DMS79 (cell line): ENCODE data around the gene SLC19A1.

Experiments
- DNase-seq: peaks from one replicate; lab custom pipeline; 2025; lab: John Stamatoyannopoulos, UW

Gene SLC19A1

DNA sequence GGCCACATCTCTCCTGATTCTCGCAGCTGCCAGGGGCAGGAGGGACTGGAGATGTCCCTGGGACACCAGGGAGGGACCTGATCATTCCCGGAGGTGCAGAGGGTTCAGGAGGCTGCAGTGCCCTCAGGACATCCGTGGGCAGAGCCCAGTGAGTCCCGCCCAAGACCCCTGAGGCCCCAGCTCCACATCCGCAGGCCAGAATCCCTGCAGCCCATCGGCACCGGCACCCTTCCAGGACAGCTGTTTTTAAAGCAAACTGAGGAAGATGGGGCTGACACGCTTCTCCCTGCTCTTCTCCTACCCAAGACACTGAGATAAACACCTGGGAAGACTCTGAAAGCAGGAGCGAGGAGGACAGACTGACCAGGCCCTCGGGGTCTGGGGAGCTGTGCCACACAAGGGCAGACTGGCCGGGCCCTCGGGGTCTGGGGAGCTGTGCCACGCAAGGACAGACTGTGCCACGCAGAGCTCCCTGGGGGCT lies 25.5 kb downstream of the SLC19A1 start:
- no peak for DNase-seq

DNA sequence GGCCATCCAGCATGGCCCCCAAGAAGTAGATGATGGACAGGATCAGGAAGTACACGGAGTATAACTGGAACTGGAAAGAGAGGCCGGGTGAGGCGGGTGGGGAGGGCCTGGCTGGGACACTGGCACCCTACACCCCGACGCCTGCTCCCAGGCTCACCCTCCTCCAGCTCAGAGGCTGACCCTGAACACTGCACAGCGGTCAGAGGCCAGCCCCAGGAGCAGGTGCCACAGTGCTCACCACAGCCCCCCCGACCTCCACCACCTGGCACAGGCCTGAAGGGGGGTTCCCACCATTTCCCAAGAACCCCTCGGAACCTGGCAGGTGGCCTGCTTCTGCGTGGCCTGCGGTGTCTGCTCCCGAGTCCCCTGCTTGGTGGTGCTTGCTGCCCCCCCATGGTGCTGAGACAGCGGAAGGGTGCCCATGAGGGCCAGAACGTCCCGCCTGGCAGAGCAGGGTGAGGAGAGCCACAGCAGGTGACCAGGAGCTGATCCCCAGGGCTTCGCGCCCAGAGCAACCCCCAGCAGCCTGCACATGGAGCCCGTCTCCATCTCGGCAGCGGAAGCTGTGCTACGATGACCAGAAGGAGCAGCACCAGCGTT lies 26.1 kb downstream of the SLC19A1 start:
- DNase-seq: no peak

DNA sequence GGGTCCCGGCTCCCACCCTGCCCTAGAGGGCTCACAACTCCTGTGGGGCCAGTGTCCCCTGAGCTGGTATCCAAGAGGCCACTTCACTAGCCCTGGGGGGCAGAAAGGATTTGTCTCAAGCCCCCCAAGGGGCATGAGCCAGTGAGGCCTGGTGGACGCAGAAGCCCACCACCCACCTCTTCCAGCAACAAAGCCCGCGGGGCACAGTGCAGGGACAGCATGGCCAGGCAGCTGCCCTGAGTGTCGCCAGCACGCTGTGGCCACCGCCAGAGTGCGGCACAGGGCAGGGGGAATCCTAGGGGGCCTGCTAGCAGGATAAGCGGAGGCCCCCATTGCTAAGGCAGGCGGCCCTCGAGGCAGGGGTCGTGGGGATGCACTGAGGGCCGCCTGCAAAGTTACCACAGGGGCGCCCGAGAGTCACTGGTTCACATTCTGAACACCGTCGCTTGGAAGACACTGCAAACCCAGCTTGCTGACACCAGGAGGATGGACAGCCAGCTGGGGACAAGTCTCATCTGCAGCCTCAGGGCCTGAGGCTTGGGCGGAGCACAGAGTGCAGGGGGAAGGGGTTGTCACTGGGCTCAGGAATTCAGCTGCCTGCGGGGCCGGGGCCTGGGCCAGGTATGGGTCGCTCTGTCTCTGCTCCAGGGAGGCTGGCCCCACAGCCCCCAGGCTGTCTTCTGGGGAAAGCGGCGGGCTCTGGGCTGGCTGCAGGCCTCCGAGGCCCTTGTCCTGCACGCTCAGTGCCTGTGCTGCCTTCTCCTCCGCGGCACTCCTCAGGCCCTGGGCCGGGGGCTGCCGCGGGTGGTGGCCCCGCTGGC lies 26.8 kb downstream of the SLC19A1 start:
- no peak for DNase-seq

DNA sequence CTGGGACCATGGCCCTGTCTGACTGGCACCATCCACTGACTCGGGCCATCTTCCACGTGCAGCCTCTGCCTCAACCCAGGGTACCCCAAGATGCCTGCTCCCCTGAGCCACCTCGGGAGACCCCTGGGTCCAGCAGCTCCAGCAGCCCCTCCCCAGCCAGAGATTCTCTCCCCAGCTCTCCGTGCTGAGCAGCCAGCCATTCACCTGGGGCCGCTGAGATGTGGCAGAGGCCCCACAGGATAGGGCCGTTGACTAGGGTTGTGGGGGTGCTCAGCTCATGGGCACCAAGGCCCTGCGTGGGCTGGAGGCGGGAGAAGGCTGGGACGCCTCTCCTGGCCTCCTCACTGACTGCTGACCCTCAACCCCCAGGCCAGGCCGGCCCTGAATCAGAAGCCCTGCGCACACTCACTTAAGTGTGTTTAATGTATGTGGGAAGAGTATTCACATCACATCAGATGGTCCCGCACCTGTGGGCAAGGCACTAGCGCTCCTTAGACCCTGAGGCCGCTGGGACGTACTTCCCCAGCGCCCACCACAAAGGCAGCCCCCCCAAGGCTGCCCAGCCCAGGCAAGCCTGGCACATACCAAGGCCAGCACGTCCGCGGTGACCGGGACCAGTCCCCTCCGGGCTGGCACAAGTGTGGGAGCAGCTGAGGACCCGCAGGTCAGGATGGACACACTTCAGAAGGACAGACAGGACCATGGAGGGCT lies 27.8 kb downstream of the SLC19A1 start:
- no peak for DNase-seq

DNA sequence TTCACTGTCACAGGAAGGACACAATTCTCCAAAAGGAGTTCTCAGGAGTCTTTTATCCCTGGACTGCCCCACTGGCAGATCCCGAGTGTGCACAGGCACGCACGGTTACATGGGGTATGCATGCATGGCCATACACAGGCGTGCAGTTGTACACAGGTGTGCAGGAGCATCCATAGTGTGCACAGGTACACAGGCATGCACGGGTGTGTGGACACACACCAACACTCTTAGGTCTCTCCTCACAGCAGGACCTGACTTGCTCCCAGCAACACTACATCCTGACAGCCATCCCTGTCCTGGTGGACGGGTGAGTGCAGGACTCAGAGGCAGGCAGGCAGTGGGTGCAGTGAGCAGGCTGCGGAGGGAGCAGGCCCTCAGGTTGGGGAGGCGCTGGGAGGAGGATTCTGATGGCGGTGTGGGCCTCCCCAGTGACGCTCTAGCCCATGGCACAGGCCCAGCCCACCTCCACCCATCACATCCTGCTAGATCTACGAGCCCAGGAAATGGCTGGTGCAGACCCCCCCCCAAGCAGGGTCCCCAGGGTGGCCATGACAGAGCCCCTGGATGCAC lies 28.4 kb downstream of the SLC19A1 start:
- no peak for DNase-seq

DNA sequence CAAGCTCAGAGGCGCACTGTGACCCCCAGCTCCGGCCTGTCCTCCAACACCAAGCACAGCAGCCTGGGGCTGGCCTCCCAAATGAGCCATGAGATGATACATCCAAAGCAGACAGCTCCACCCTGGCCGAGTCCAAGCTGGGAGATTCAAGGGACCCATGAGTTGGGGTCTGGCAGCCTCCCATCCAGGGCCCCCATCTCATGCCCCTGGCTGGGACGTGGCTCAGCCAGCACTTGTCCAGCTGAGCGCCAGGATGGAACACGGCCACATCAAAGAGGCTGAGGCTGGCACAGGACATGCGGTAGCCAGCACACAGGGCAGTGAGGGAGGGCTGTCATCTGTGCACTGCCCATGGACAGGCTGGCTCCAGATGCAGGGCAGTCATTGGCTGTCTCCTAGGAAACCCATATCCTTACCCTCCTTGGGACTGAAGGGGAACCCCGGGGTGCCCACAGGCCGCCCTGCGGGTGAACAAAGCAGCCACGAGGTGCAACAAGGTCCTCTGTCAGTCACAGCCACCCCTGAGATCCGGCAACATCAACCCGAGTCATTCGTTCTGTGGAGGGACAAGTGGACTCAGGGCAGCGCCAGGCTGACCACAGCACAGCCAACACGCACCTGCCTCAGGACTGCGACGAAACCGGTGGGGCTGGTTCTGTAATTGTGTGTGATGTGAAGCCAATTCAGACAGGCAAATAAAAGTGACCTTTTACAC lies 29.1 kb downstream of the SLC19A1 start:
- DNase-seq: no peak

DNA sequence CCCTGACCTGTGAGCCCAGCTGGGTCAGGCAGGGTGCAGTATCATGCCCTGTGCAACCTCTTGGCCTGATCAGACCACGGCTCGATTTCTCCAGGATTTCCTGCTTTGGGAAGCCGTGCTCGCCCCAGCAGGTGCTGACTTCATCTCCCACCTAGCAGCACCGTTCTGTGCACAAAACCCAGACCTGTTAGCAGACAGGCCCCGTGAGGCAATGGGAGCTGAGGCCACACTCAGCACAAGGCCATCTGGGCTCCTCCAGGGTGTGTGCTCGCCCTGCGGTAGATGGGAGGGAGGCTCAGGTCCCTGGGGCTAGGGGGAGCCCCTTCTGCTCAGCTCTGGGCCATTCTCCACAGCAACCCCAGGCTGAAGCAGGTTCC lies 29.6 kb downstream of the SLC19A1 start:
- no peak for DNase-seq

DNA sequence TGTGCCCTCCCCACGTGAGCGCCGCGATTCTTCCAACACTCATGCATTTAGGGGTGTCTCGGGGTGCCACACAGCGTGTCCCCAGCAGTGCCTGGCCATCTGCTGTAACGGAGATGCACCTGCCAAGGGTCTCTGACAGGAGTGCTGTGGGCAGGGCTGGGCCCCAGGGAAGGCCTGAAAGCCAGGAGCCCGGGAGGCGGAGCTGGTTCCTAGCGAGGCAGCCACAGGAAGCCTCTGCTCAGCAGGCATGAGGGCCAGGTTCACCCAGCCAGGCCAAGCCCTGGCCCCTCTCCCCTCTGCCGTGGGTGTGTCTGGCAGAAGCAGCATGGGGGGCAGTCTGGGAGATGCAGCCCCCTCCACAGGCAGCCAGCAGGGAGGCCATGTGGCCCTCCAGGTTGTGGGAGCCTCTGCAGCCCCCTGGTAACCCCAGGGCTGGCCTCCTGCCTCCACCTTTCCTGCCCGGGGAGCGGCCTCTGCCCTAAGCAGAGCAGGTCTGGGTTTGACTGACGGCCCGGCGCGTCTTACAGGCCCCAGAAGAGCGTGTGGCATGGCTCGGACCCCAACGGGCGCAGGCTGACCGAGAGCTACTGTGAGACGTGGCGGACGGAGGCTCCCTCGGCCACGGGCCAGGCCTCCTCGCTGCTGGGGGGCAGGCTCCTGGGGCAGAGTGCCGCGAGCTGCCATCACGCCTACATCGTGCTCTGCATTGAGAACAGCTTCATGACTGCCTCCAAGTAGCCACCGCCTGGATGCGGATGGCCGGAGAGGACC lies 30.4 kb downstream of the SLC19A1 start:
- no peak for DNase-seq

DNA sequence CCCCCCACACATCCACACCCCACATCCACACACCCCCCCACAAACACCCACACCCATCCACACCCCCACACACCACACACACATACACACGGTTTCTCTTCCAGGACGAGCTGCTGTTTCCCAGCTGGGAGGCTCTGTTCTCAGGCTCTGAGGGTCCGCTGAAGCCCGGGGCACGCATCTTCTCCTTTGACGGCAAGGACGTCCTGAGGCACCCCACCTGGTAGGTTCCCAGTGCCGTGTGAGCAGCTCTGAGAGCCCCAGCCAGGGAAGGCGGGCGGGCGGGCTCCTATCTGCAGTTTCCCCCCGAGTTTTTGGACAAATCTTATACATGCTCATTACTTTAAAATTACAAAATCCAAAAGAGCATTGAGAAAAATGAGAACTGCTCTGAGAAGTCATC lies 31.2 kb downstream of the SLC19A1 start:
- no peak for DNase-seq

DNA sequence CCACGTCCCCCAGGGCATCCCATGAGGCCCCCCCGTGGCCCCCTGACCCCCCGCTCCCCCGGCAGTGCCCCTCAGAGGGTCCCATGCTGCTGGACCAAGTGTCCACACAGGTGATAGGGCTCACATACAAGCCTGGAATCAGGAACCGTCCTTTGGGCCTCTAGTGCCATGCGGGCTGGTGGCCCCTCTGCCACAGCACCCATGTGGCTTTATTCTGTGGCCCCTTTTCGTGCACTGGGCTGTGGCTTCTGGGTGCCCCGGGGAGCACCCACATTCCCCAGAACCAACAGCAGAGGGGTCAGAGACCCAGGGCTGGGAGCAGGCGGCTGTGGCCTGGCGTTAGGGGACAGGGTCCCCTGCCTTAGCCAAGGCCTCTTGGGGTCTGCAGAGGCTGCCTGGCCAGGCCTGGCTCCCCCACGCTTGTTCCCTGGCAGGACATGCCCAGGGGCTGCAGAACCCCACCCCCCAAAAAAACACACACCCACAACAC lies 31.7 kb downstream of the SLC19A1 start:
- no peak for DNase-seq

DNA sequence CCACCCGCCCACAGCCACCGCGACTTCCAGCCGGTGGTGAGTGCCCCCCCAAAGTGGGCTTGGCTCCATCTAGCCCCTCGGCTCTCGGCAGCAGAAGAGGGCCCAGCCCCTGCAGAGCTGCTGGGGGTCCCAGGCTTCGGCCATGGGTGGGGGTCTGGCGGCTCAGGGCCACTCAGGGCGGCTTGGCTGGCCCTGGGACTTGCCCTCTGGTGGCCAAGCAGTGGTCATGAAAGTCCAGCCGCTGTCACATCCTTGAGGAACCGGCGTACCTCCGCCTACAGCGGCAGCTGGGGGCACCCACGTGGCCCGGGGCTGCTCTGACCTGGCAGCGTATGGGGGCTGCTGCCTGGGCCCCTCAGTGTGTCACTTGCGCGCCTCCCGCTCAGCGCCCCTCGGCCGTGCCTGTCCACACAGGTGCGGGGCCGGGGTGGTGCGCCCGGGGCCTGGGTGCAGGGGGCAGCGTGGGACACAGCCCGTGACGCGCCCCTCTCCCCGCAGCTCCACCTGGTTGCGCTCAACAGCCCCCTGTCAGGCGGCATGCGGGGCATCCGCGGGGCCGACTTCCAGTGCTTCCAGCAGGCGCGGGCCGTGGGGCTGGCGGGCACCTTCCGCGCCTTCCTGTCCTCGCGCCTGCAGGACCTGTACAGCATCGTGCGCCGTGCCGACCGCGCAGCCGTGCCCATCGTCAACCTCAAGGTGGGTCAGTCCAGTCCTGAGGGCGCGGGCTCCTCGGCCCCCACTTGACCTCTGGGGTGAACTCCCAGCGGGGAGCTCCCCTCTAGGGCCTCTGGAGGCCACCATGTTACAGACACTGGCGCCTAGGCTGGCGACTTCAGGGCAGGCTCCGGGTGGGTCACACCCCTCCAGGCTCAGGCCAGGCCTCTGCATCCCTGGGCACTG lies 32.4 kb downstream of the SLC19A1 start:
- DNase-seq: no peak

DNA sequence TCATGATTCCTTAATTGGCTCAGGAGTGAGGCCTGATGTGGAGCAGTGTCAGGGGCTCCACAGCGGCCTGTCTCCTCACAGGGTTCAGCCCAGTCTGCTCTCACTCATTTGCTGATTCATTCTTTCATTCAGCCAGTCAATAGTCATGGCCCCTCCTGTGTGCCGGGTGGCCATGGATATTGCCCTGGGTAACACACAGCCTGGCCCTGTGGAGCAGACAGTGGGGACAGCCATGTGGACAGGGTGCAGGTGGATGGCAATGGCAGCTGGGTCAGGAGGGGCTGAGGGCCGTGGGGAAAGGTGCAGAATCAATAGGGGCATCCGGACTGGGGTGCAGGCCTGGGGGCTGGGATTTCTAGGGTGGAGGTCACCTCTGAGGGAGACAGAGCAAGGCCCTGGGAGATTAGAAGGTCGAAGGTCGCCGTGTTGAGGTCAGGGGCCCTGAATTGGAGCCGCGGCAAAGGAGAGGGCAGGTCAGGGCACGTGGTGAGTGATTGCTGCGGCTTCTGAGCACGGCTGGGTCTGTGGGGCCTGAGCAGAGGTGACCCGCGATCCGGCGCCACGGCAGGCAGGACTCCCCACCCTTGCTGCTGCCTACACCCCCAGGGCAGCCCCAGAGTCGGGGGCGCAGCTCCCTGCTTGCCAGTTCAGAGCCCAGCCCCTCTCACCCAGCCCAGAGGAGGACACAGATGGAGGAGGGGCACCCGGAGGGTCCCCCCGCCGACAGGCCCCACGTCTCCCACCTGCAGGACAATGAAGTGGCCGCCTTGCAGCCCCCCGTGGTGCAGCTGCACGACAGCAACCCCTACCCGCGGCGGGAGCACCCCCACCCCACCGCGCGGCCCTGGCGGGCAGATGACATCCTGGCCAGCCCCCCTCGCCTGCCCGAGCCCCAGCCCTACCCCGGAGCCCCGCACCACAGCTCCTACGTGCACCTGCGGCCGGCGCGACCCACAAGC lies 33.4 kb downstream of the SLC19A1 start:
- DNase-seq: no peak

DNA sequence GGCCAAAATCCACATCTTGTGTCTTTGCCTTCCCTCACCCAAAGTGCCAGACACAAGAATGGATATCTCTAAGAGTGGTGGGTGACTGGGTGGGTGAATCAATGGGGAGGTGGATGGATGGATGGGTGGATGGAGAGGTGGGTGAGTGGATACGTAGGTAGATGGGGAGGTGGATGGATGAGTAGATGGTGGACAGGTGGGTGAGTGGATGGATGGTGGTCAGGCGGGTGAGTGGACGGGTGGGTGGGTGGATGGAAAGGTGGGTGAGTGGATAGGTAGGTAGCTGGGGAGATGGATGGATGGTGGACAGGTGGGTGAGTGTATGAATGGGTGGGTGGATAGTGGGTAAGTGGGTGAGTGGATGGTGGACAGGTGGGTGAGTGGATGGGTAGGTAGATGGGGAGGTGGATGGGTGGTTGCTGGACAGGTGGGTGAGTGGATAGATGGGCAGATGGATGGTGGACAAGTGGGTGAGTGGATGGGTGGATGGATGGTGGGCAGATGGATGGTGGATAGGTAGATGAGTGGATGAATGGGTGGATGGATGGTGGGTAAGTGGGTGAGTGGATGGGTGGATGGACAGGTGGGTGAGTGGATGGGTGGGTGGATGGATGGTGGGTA lies 34.2 kb downstream of the SLC19A1 start:
- DNase-seq: no peak

DNA sequence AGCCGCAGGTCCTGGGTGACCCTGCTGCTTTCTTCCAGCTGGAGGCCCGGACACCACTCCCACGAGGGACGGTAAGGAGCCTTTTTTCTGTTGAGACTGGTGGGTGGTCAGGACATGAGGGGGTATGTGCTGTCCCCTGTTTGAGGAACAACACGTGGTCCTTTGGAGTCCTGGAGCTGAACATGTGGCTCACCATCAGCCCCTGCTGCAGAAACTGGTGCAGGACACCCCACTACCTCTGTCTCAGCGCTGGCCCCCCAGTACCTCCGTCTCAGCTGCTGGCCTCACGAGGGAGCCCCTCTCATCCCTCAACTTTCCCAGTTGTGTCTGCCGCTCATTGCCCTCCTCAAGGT lies 34.7 kb downstream of the SLC19A1 start:
- no peak for DNase-seq

DNA sequence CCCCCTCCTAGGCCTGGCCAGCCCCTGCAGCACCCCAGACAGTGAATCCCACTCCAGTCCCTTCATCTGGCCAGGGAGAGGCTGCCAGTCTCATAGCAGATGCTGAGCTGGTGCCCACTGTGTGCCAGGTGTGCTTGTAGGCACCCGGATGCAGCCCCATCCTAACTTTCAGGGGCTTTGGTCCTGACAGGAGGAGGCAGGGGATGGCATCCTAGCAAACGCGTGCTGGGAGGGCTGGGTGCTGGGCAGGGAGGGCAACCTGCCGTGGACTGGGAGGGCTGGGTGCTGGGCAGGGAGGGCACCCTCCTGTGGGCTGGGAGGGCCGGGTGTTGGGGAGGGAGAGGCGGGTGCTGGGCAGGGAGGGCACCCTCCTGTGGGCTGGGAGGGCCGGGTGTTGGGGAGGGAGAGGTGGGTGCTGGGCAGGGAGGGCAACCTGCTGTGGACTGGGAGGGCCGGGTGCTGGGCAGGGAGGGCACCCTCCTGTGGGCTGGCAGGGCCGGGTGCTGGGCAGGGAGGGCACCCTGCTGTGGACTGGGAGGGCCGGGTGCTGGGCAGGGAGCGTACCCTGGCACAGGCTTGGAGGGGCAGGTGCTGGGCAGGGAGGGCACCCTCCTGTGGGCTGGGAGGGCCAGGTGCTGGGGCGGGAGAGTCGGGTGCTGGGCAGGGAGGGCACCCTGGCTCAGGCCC lies 35.3 kb downstream of the SLC19A1 start:
- no peak for DNase-seq

DNA sequence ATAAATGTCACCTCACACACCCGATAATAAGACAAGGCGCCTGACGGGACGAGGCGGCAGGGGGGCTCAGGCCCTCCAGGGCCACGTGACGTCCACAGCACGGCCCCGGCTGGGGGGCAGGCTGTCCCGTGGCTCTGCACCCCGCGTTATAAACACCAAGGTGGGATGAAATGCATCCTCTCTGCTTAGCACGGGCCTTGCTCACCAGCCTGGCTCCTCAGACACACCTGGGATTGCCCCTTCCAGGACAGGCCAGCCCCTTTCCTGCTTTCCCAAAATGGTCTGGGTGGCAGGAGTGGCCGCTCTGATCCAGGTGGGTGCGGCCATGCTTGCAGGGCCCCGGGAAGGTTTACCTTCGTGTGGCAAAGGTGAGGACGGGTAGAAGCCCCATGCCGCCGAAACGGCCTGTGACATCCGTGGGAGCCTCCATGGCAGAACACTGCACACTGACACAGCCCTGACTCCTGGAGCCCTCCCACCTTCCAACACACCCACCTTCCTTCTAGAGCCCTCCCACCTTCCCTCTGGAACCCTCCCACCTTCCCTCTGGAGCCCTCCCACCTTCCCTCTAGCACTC lies 35.9 kb downstream of the SLC19A1 start:
- no peak for DNase-seq

DNA sequence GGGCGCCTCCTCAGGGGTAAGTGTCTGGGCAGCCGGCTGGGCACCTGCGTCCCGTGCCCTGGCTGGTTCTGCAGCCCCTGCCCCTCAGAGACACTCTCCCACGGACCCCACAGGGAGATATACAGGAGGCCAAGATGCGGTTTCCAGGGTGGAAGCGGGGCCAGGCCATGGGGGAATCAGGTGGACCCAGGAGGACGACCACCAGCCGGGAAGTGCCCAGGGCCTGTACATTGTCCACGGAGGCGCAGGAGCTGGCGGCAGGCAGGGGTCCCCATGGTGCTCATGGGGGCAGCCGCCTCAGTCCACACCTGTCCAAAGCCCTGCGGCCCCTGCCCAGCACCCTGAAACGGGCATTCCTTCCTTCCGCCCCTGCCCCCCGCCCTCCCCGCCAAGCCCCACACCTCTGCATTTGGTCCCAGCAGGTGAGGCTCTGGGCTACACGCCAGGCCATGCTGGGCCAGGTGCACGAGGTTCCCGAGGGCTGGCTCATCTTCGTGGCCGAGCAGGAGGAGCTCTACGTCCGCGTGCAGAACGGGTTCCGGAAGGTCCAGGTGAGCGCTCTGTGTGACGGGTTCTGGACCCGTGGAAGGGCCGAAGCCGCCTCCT lies 36.7 kb downstream of the SLC19A1 start:
- no peak for DNase-seq
